Measurements from ENCODE around the gene PRG2. TPM values are rescaled to one million over a fixed set of nuclear protein-coding genes. Genes with fewer than 3 reads are reported as not detected.

PRG2 gene
- not detected in 2 replicates for total RNA-seq (2014; rRNA removed; shearing (Covaris generic))

GRCh38 chr11:57390535-57390934, at the start of gene PRG2:
Gene PRG2 (minus strand): TSS chr11:57390650. CDS start chr11:57389944, 706 bp downstream.
- no peak for DNase-seq (ENCODE audit: low spot score)

GRCh38 chr11:57439786-57440185, 49.3 kb upstream of the PRG2 start:
- DNase-seq (ENCODE audit: low spot score): no peak

GRCh38 chr11:57438345-57439285, 48.2 kb upstream of the PRG2 start:
- DNase-seq (ENCODE audit: low spot score): no peak

GRCh38 chr11:57436031-57436430, 45.6 kb upstream of the PRG2 start:
- no peak for DNase-seq (ENCODE audit: low spot score)

GRCh38 chr11:57434640-57435546, 44.4 kb upstream of the PRG2 start:
- peak; percentile 90 for DNase-seq (ENCODE audit: low spot score)

GRCh38 chr11:57432714-57433163, 42.3 kb upstream of the PRG2 start:
- peak; percentile 52 for DNase-seq (ENCODE audit: low spot score)

GRCh38 chr11:57432149-57432561, 41.7 kb upstream of the PRG2 start:
- DNase-seq (ENCODE audit: low spot score): no peak

GRCh38 chr11:57430952-57431351, 40.5 kb upstream of the PRG2 start:
- DNase-seq (ENCODE audit: low spot score): no peak

- no peak for DNase-seq (ENCODE audit: low spot score)
Observed at GRCh38 chr11:57429946-57430345, 39.5 kb upstream of the PRG2 start.

- no peak for DNase-seq (ENCODE audit: low spot score)
Observed at GRCh38 chr11:57428643-57429042, 38.2 kb upstream of the PRG2 start.

- DNase-seq (ENCODE audit: low spot score): no peak
Observed at GRCh38 chr11:57427727-57428082, 37.3 kb upstream of the PRG2 start.

- peak; percentile 72 for DNase-seq (ENCODE audit: low spot score)
Observed at GRCh38 chr11:57426929-57427726, 36.7 kb upstream of the PRG2 start, which contains the start of gene SLC43A3. Gene SLC43A3 (minus strand): TSS chr11:57427121. CDS start chr11:57426172, 949 bp downstream.

GRCh38 chr11:57426439-57426928, 36.0 kb upstream of the PRG2 start:
- DNase-seq (ENCODE audit: low spot score): no peak

- DNase-seq (ENCODE audit: low spot score): no peak
Observed at GRCh38 chr11:57425565-57426438, 35.4 kb upstream of the PRG2 start.

- peak; percentile 76 for DNase-seq (ENCODE audit: low spot score)
Observed at GRCh38 chr11:57424792-57425564, 34.5 kb upstream of the PRG2 start.

- no peak for DNase-seq (ENCODE audit: low spot score)
Observed at GRCh38 chr11:57424137-57424791, 33.8 kb upstream of the PRG2 start.

- DNase-seq (ENCODE audit: low spot score): no peak
Observed at GRCh38 chr11:57422669-57423068, 32.2 kb upstream of the PRG2 start.

GRCh38 chr11:57421805-57422204, 31.4 kb upstream of the PRG2 start:
- no peak for DNase-seq (ENCODE audit: low spot score)

- no peak for DNase-seq (ENCODE audit: low spot score)
Observed at GRCh38 chr11:57421066-57421465, 30.6 kb upstream of the PRG2 start.
